ENCODE results near the gene CCDC74B. TPM values are rescaled to one million over a fixed set of nuclear protein-coding genes. Genes with fewer than 3 reads are reported as not detected.
"Not testable (repeated sequence)": the region's sequence is repeated elsewhere in the genome, so short reads cannot be mapped to it uniquely, and the experiment has no call there.

CCDC74B gene
- total and polyA plus RNA-seq, 7 donors, result 0.12 to 0.37 (median 0.21) TPM; not detected in 4

DNA sequence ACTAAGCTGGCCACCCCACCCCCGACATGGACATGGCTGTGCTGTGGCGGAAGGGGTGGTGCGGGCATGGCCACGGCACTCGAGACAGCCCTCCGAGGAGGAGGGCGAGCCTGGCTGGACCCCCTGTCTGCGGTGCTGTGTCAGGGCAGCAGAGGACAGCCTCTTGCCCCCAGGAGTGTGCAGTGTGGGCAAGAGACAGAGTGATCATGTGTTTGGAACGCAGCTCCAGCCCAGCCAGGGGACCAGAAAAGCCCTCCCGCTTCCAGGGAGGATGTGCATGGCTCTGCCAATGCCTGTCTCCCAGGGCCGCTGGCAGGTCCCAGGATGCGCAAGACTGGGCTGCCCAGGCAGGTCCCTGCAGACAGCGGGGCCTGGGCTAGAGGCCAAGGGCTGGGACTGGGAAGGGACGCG is 6.1 kb downstream of the CCDC74B start:
- H3K27me3 ChIP-seq (ENCODE audit: insufficient read depth in 3 of 3, low read length in 2 of 3); H3K4me1 ChIP-seq; H3K27ac ChIP-seq; H3K9me3 ChIP-seq; ATAC-seq; H3K4me3 ChIP-seq; DNase-seq; H3K36me3 ChIP-seq (ENCODE audit: insufficient read depth in 1 of 2, low read depth in 1 of 2); intact Hi-C loops (cut with DNase I): not testable (repeated sequence)
- WGBS, 3 donors, result 79 to 84% (median 80%) methylated on average over 14 to 15 of the region's 15 CpGs

DNA sequence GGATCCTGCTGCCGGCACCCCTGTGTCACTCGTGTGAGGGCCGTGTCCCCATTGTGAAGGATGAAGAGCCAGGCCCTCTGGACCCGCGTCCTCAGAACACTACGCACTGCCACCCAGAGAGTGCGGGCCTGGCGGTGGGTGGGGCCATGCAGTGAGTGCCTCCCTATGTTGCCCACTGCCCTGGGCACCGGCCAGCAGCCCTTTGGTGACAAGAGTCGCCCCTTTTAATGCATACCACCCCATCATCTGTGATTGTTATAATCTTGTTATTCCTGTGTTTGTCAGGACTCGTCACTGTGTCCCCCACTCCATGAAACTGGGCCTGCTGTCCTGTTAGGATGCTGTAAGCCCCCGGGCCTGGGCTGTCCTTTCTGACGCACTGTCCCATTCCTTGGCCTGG is 6.6 kb downstream of the CCDC74B start:
- H3K4me1 ChIP-seq; DNase-seq; ATAC-seq; H3K4me3 ChIP-seq; H3K27me3 ChIP-seq (ENCODE audit: insufficient read depth in 3 of 3, low read length in 2 of 3); H3K9me3 ChIP-seq; H3K27ac ChIP-seq; intact Hi-C loops (cut with DNase I); H3K36me3 ChIP-seq (ENCODE audit: insufficient read depth in 1 of 2, low read depth in 1 of 2): not testable (repeated sequence)
- 86 to 92% (median 86%) methylated on average over 5 to 8 of the region's 13 CpGs for WGBS, 3 donors

- H3K27me3 ChIP-seq (ENCODE audit: insufficient read depth in 3 of 3, low read length in 2 of 3); intact Hi-C loops (cut with DNase I); H3K9me3 ChIP-seq; H3K4me3 ChIP-seq; H3K36me3 ChIP-seq (ENCODE audit: insufficient read depth in 1 of 2, low read depth in 1 of 2); H3K4me1 ChIP-seq; DNase-seq; H3K27ac ChIP-seq; ATAC-seq: not testable (repeated sequence)
- WGBS, 3 donors, result 79 to 85% (median 80%) methylated on average over 3 to 5 of the region's 5 CpGs
Measured at GRCh38 chr2:130137118-130137517, 7.8 kb downstream of the CCDC74B start.

DNA sequence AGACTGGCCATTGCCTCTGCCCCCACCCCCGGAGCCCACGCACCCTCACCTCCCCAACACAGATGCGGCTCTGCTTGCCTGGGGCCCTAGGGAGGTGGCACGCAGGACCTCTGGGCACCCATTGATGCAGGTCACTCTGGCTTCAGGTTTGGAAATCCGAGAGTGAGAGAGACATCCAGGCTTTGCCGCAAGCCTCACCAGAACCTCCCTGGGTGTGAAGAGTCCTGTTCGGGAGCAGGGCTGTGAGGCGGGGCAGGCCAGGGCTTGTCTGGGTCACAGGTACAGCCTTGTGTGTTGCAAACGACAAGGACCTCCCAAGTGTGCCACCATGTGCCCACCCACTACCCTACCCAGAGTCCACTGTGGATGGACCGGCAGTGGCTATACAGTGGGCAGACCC is 8.4 kb downstream of the CCDC74B start:
- ATAC-seq; H3K9me3 ChIP-seq; H3K27me3 ChIP-seq (ENCODE audit: insufficient read depth in 3 of 3, low read length in 2 of 3); intact Hi-C loops (cut with DNase I); H3K4me3 ChIP-seq; H3K36me3 ChIP-seq (ENCODE audit: insufficient read depth in 1 of 2, low read depth in 1 of 2); H3K27ac ChIP-seq; H3K4me1 ChIP-seq; DNase-seq: not testable (repeated sequence)
- 83 to 89% (median 86%) methylated on average over 8 to 9 of the region's 10 CpGs for WGBS, 3 donors

GRCh38 chr2:130135692-130136541 is 9.0 kb downstream of the CCDC74B start:
- TF ChIP-seq CTCF (IDR thresholded peaks at IDR 0.05), result no peak
- ATAC-seq (no peak), DNase-seq (no peak)
- Histone ChIP-seq H3K27me3 (ENCODE audit: insufficient read depth in 3 of 3, low read length in 2 of 3) (no peaks in the 10 kb centered on the region), H3K4me3 (no peak overlapping the region), H3K27ac (no peak overlapping the region), H3K4me1 (no peaks in the 10 kb centered on the region), H3K36me3 (ENCODE audit: insufficient read depth in 1 of 2, low read depth in 1 of 2) (no peaks in the 10 kb centered on the region), H3K9me3 (no peaks in the 10 kb centered on the region)
- intact Hi-C loops (cut with DNase I), result no loop called here
- WGBS, 3 donors, result 78 to 88% (median 84%) methylated on average over 15 of the region's 15 CpGs

GRCh38 chr2:130129120-130129829 is 15.6 kb downstream of the CCDC74B start, which contains the start of gene POTEF:
Gene POTEF (minus strand): TSS chr2:130129222. CDS start chr2:130120515, 8,707 bp downstream.
- H3K9me3 ChIP-seq, DNase-seq: not testable (repeated sequence)
- 86 to 89% (median 87%) methylated on average over 15 to 17 of the region's 29 CpGs for WGBS, 3 donors

GRCh38 chr2:130128464-130128863 is 16.4 kb downstream of the CCDC74B start:
- H3K27ac ChIP-seq; H3K4me3 ChIP-seq; ATAC-seq; DNase-seq; intact Hi-C loops (cut with DNase I); H3K9me3 ChIP-seq; H3K4me1 ChIP-seq; H3K36me3 ChIP-seq (ENCODE audit: insufficient read depth in 1 of 2, low read depth in 1 of 2); H3K27me3 ChIP-seq (ENCODE audit: insufficient read depth in 3 of 3, low read length in 2 of 3): not testable (repeated sequence)
- WGBS, 3 donors, result 83 to 89% (median 88%) methylated on average over 11 to 14 of the region's 14 CpGs

More at GRCh38 chr2:130129120-130129829, 15.6 kb downstream of the CCDC74B start, which contains the start of gene POTEF:
- H3K36me3 ChIP-seq (ENCODE audit: insufficient read depth in 1 of 2, low read depth in 1 of 2); H3K4me3 ChIP-seq; H3K27ac ChIP-seq; intact Hi-C loops (cut with DNase I); H3K27me3 ChIP-seq (ENCODE audit: insufficient read depth in 3 of 3, low read length in 2 of 3); H3K4me1 ChIP-seq; ATAC-seq: not testable (repeated sequence)

DNA sequence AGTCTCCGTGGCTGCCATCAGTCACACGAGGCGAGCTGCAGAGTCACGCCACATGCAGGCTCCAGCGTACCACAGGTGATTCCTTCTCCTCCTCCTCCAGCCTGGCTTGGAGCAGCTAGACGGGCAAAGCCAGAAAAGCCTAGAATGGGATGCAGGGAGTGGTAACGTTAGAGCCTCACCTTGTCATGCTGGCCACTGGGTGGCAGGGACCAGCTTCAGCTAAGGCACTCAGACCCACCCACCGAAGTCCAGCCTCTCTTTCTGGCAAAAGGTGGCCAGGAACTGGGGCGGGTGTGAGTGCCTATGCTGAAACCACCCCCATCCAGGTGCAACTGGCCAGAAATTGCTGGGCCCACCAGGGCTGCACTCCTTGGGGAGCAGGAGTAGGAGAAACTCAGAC is 17.2 kb downstream of the CCDC74B start:
- H3K36me3 ChIP-seq (ENCODE audit: insufficient read depth in 1 of 2, low read depth in 1 of 2); H3K27me3 ChIP-seq (ENCODE audit: insufficient read depth in 3 of 3, low read length in 2 of 3); H3K27ac ChIP-seq; ATAC-seq; H3K9me3 ChIP-seq; H3K4me3 ChIP-seq; H3K4me1 ChIP-seq; intact Hi-C loops (cut with DNase I); DNase-seq: not testable (repeated sequence)
- 75% methylated on average over 1 of the region's 9 CpGs; no CpG with 5 or more reads in 2 of the 3 donors for WGBS, 3 donors

- DNase-seq; H3K27ac ChIP-seq; H3K4me3 ChIP-seq; H3K9me3 ChIP-seq; H3K27me3 ChIP-seq (ENCODE audit: insufficient read depth in 3 of 3, low read length in 2 of 3); ATAC-seq; H3K36me3 ChIP-seq (ENCODE audit: insufficient read depth in 1 of 2, low read depth in 1 of 2); intact Hi-C loops (cut with DNase I); H3K4me1 ChIP-seq: not testable (repeated sequence)
- WGBS, 3 donors, result 92 to 94% (median 93%) methylated on average over 26 to 35 of the region's 45 CpGs
Measured at GRCh38 chr2:130120924-130121323, 24.0 kb downstream of the CCDC74B start.

All from psoas muscle (tissue), 8 donors.